ENCODE measurements around the gene B3GNT8. TPM values are rescaled to one million over a fixed set of nuclear protein-coding genes. Genes with fewer than 3 reads are reported as not detected.
A peak's percentile ranks its signal among the peaks of the same experiment; 100 is the strongest.

The B3GNT8 gene
- total and polyA plus RNA-seq, 9 of the 15 experiments (the other 6 are each of a cell fraction or from before 2014, with no cell fraction given): 0.11 to 2.9 (median 0.65) TPM; not detected in 2

- no peak for TF ChIP-seq MGA (IDR thresholded peaks at IDR 0.05)
- TF ChIP-seq TRIM28 (IDR thresholded peaks at IDR 0.05): 0 out of 2 replicates have a peak, but pooled peaks have one; percentile 52
- TF ChIP-seq FOXA1 (IDR thresholded peaks at IDR 0.05; ENCODE audit: borderline replicate concordance): no peak
- no peak for TF ChIP-seq BRF1 (IDR thresholded peaks at IDR 0.05; ENCODE audit: borderline replicate concordance, extremely low read depth, insufficient read length)
- no peak for TF ChIP-seq SNAPC5 (CRISPR knock-in tag; IDR thresholded peaks at IDR 0.05)
- peak in 1 of 2 experiments; percentile 80; a peak in 1 of 3 replicates for TF ChIP-seq CBX3 (IDR thresholded peaks at IDR 0.05; ENCODE audit: borderline replicate concordance in 1 of 2, low read length in 2 of 2)
- TF ChIP-seq MBD1 (CRISPR knock-in tag; IDR thresholded peaks at IDR 0.05): no peak
- peak; percentile 78 for TF ChIP-seq CBX5 (IDR thresholded peaks at IDR 0.05; ENCODE audit: borderline replicate concordance, low read depth)
- no peak for TF ChIP-seq THAP7 (CRISPR knock-in tag; IDR thresholded peaks at IDR 0.05)
Measured at GRCh38 chr19:41462497-41462896, 35.3 kb upstream of the B3GNT8 start (continued).

All from K562 (cell line).